IMR-90 (cell line): ENCODE data around the gene FGGY.

Source experiments
- MXI1 ChIP-seq: IDR thresholded peaks from 2 replicates; pipeline ENCODE4 v1.6.1; 2012; ENCODE audit warnings: low read depth, mild to moderate bottlenecking, low read length, moderate library complexity, borderline replicate concordance
- POLR2A ChIP-seq: IDR thresholded peaks from 2 replicates; pipeline ENCODE4 v1.6.1; 2012; ENCODE audit warnings: mild to moderate bottlenecking, low read depth, low read length
- RAD21 ChIP-seq: IDR thresholded peaks from 2 replicates; pipeline ENCODE4 v1.6.1; 2012; ENCODE audit warnings: low read length, improper control_type of control experiment
- RFX5 ChIP-seq: IDR thresholded peaks from 2 replicates; pipeline ENCODE4 v1.8.0; 2012; ENCODE audit warnings: low read depth, mild to moderate bottlenecking, low read length, moderate library complexity
- TF ChIP-seq, protein P1 (sequence below): conservative IDR thresholded peaks from 2 replicates; pipeline ENCODE4 v1.5.1; 2012; ENCODE audit warnings: mild to moderate bottlenecking, low read depth, low read length, improper control_type of control experiment

DNA sequence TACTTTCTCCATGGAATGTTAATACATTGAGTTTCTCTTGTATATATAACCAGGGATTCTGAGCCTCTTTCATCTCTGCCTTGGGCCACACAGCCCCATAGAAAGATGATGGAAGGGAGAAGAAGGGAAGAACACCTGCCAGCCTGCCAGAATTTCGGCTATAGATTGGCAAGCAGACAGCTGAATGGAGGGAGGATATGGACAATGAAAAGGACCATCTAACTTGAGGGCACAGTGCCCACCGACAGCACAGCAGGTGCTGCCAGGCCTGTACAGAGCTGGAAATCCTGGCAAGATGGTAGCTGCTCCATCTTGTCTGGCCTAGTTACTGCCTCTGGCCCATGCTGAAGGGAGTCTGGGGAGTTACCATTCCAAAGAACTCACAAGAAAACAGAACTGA is 244.3 kb downstream of the FGGY start:
- TF ChIP-seq MXI1 (no peak), RFX5 (no peak), RAD21 (no peak), POLR2A (no peak)
- TF ChIP-seq, protein P1, sequence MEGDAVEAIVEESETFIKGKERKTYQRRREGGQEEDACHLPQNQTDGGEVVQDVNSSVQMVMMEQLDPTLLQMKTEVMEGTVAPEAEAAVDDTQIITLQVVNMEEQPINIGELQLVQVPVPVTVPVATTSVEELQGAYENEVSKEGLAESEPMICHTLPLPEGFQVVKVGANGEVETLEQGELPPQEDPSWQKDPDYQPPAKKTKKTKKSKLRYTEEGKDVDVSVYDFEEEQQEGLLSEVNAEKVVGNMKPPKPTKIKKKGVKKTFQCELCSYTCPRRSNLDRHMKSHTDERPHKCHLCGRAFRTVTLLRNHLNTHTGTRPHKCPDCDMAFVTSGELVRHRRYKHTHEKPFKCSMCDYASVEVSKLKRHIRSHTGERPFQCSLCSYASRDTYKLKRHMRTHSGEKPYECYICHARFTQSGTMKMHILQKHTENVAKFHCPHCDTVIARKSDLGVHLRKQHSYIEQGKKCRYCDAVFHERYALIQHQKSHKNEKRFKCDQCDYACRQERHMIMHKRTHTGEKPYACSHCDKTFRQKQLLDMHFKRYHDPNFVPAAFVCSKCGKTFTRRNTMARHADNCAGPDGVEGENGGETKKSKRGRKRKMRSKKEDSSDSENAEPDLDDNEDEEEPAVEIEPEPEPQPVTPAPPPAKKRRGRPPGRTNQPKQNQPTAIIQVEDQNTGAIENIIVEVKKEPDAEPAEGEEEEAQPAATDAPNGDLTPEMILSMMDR, result no peak
